Hematopoietic multipotent progenitor cell (in vitro differentiated cells): ENCODE data around the gene OR4F3. TPM values are rescaled to one million over a fixed set of nuclear protein-coding genes. Genes with fewer than 3 reads are reported as not detected.
"Not testable (repeated sequence)": the region's sequence is repeated elsewhere in the genome, so short reads cannot be mapped to it uniquely, and the experiment has no call there.

Experiments used
- DNase-seq, 3 donors: peaks; one replicate each; pipeline ENCODE4 v3.0.0-alpha.2; 2011 to 2015; ENCODE audit warnings: low read depth in 2 of 3, low spot score in 2 of 3
- total RNA-seq: library from RNA; depleted of rRNA; stranded (reverse); fragments of >200 nt; gene quantifications from one replicate; pipeline ENCODE4 v1.2.3, GENCODE V29; 2012

Gene OR4F3
- total RNA-seq: under 0.01 TPM

GRCh38 chr5:181366968-181367367, at the start of gene OR4F3:
Gene OR4F3, plus strand, starts transcription at chr5:181367268.
- not testable (repeated sequence) for DNase-seq

Other genes starting within 250 kb of the OR4F3 start
- not detected for gene OR2V1, start 236.1 kb upstream of the OR4F3 start, total RNA-seq
- gene OR2V2, start 219.7 kb upstream of the OR4F3 start, total RNA-seq: under 0.01 TPM
- 0.27 TPM for gene TRIM7, start 162.1 kb upstream of the OR4F3 start, total RNA-seq
- 17.0 TPM for gene TRIM41, start 144.0 kb upstream of the OR4F3 start, total RNA-seq
- 17,192 TPM for gene RACK1, start 123.4 kb upstream of the OR4F3 start, total RNA-seq
- gene TRIM52, start 106.1 kb upstream of the OR4F3 start, total RNA-seq: 16.2 TPM